ENCODE data around the gene ZFPL1.

The ZFPL1 gene

GRCh38 chr11:65107751-65108468 lies 23.9 kb downstream of the ZFPL1 start:
- H3K4me3 ChIP-seq (replicated peaks; ENCODE audit: low read depth, low read length): no peak overlapping the region
- DNase-seq (ENCODE audit: low read depth): no peak
- no peak for TF ChIP-seq CTCF (IDR thresholded peaks at IDR 0.05; ENCODE audit: low read length, missing control alignments)

GRCh38 chr11:65108469-65109123 lies 24.6 kb downstream of the ZFPL1 start:
- DNase-seq (ENCODE audit: low read depth): no peak
- no peak for TF ChIP-seq CTCF (IDR thresholded peaks at IDR 0.05; ENCODE audit: low read length, missing control alignments)
- H3K4me3 ChIP-seq (replicated peaks; ENCODE audit: low read depth, low read length): no peak overlapping the region

- H3K4me3 ChIP-seq (replicated peaks; ENCODE audit: low read depth, low read length): no peak overlapping the region
- no peak for TF ChIP-seq CTCF (IDR thresholded peaks at IDR 0.05; ENCODE audit: low read length, missing control alignments)
- DNase-seq (ENCODE audit: low read depth): no peak
Measured at GRCh38 chr11:65109231-65110198, 25.5 kb downstream of the ZFPL1 start.

GRCh38 chr11:65110354-65110861 lies 26.4 kb downstream of the ZFPL1 start:
- TF ChIP-seq CTCF (IDR thresholded peaks at IDR 0.05; ENCODE audit: low read length, missing control alignments): peak; percentile 94
- peak; percentile 84 for DNase-seq (ENCODE audit: low read depth)
- no peak overlapping the region for H3K4me3 ChIP-seq (replicated peaks; ENCODE audit: low read depth, low read length)

GRCh38 chr11:65111159-65111743 lies 27.2 kb downstream of the ZFPL1 start:
- TF ChIP-seq CTCF (IDR thresholded peaks at IDR 0.05; ENCODE audit: low read length, missing control alignments): no peak
- no peak for DNase-seq (ENCODE audit: low read depth)
- no peak overlapping the region for H3K4me3 ChIP-seq (replicated peaks; ENCODE audit: low read depth, low read length)

- peak; percentile 89 for DNase-seq (ENCODE audit: low read depth)
- peak within 1 kb of the TSS; percentile 55 for H3K4me3 ChIP-seq (replicated peaks; ENCODE audit: low read depth, low read length)
- no peak for TF ChIP-seq CTCF (IDR thresholded peaks at IDR 0.05; ENCODE audit: low read length, missing control alignments)
Measured at GRCh38 chr11:65111744-65112545, 27.9 kb downstream of the ZFPL1 start, which contains the start of gene TM7SF2. Gene TM7SF2 (plus strand): TSS chr11:65111872. CDS start chr11:65112016, 144 bp downstream.

Data from fibroblast of pulmonary artery (primary cell).